ENCODE data around the gene CYP1A1. TPM values are rescaled to one million over a fixed set of nuclear protein-coding genes. Genes with fewer than 3 reads are reported as not detected.

CYP1A1 gene
- total RNA-seq, 1 donor from 2014 or later, result 0.41 TPM

DNA sequence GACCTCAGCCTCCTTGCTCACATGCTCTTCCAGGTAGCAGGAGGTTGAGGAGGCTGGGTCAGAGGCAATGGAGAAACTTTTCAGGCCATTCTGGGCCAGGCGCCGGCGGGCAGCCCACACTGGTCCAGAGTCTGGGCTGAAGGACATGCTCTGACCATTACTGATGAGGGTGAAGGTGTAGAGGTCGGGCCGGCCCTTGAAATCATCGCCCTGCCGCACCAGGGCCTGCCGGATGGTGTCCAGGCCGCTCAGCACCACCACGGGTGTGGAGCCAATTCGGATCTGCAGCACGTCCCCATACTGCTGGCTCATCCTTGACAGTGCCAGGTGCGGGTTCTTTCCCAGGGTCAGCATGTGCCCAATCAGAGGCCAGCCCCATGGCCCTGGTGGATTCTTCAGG is 2.7 kb downstream of the CYP1A1 start:
- Histone ChIP-seq H3K9me3 (replicated peaks) (no peaks in the 10 kb centered on the region), H3K27ac (replicated peaks) (no peak overlapping the region), H3K36me3 (no peaks in the 10 kb centered on the region), H3K4me3 (no peak overlapping the region), H3K4me1 (peaks cover 34% of the 10 kb centered on the region), H3K27me3 (ENCODE audit: low read depth) (no peaks in the 10 kb centered on the region)
- intact Hi-C loops (cut with micrococcal nuclease), result no loop called here
- TF ChIP-seq, protein P1, sequence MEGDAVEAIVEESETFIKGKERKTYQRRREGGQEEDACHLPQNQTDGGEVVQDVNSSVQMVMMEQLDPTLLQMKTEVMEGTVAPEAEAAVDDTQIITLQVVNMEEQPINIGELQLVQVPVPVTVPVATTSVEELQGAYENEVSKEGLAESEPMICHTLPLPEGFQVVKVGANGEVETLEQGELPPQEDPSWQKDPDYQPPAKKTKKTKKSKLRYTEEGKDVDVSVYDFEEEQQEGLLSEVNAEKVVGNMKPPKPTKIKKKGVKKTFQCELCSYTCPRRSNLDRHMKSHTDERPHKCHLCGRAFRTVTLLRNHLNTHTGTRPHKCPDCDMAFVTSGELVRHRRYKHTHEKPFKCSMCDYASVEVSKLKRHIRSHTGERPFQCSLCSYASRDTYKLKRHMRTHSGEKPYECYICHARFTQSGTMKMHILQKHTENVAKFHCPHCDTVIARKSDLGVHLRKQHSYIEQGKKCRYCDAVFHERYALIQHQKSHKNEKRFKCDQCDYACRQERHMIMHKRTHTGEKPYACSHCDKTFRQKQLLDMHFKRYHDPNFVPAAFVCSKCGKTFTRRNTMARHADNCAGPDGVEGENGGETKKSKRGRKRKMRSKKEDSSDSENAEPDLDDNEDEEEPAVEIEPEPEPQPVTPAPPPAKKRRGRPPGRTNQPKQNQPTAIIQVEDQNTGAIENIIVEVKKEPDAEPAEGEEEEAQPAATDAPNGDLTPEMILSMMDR (IDR thresholded peaks at IDR 0.05; ENCODE audit: borderline replicate concordance), result no peak
- no peak for DNase-seq

DNA sequence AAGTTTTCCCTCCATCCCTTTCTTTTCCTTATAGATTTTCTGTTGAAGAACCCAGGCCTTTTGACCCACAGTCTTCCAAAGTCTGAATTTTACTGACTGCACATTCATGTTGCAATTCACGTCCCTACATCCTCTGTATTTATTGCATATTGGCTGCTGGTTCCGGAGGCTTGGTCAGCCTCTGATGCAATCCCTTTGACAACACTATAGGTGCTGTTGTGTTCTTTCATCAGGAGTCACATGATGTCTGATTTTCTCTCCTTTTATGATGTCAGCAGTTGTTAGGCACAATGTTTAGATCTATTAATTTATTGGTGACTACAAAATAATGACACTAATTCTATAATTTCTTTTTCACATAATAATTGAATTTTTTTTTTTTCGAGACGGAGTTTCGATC is 8.7 kb downstream of the CYP1A1 start:
- no peaks in the 10 kb centered on the region for H3K27me3 ChIP-seq (ENCODE audit: low read depth)
- no peak overlapping the region for H3K27ac ChIP-seq (replicated peaks)
- intact Hi-C loops (cut with micrococcal nuclease), result no loop called here
- DNase-seq, result no peak
- no peak overlapping the region for H3K4me3 ChIP-seq
- TF ChIP-seq, protein P1 (IDR thresholded peaks at IDR 0.05; ENCODE audit: borderline replicate concordance), result no peak
- H3K9me3 ChIP-seq (replicated peaks), result no peaks in the 10 kb centered on the region
- no peaks in the 10 kb centered on the region for H3K36me3 ChIP-seq
- H3K4me1 ChIP-seq, result no peaks in the 10 kb centered on the region

DNA sequence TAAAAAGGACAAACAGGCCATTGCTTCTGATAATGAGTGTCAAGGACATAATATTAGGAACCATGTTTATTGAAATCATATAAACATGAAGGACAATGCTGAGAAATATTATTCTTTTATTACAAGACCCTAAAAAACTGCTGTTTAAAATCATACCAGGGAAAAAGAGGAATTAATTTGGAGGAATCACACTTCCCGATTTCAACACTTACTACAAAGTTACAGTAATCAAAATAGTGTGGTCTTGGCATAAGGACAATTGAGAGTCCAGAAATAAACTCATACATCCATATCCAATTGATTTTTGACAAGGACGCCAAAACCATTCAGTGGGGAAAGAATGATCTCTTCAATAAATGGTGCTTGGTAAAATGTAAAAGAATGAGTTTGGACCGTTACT is 13.0 kb downstream of the CYP1A1 start:
- Histone ChIP-seq H3K36me3 (no peaks in the 10 kb centered on the region), H3K9me3 (replicated peaks) (no peaks in the 10 kb centered on the region), H3K4me3 (no peak overlapping the region), H3K27me3 (ENCODE audit: low read depth) (no peaks in the 10 kb centered on the region), H3K27ac (replicated peaks) (no peak overlapping the region), H3K4me1 (no peaks in the 10 kb centered on the region)
- TF ChIP-seq, protein P1 (IDR thresholded peaks at IDR 0.05; ENCODE audit: borderline replicate concordance), result no peak
- no peak for DNase-seq
- intact Hi-C loops (cut with micrococcal nuclease), result no loop called here

DNA sequence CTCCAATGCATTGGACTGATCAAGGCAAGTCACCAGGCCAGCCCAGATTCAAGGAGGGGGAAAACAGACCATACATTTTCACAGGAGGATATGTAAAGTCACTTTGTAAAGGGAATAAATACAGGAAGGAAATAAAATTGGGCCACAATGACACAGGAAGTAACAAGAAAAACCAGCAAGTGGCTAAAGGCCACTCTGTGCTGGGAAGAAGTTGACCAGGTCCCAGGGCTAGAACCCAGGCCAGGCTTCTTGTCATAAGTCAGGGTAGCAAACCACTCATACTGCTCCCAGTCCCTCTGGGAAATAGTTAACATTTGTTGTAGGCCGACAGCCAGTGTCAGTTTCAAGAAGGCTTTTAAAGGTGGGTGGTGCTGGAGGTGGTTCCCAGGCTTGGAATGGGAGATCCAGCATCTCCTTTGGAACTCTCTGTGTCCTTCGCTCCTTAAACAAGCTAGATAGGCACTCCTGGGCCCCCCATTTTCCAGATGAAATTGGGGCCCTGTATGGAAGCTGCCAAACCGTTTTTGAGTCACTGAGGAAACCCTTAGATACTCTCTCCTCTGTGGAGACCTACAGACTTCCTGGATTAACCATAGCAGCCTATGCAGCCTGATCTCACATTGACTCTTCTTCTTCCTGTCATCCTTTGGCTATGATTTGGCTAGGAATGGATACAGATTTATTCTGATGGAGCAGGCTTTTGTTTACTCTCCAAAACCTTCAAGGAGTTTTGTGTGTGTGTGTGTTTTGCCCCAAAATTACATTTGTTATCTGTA is 14.8 kb downstream of the CYP1A1 start:
- H3K27ac ChIP-seq (replicated peaks), result no peak overlapping the region
- H3K27me3 ChIP-seq (ENCODE audit: low read depth), result no peaks in the 10 kb centered on the region
- intact Hi-C loops (cut with micrococcal nuclease), result no loop called here
- TF ChIP-seq, protein P1 (IDR thresholded peaks at IDR 0.05; ENCODE audit: borderline replicate concordance), result no peak
- no peak for DNase-seq
- no peak overlapping the region for H3K4me3 ChIP-seq
- no peaks in the 10 kb centered on the region for H3K9me3 ChIP-seq (replicated peaks)
- H3K36me3 ChIP-seq, result no peaks in the 10 kb centered on the region
- no peaks in the 10 kb centered on the region for H3K4me1 ChIP-seq

DNA sequence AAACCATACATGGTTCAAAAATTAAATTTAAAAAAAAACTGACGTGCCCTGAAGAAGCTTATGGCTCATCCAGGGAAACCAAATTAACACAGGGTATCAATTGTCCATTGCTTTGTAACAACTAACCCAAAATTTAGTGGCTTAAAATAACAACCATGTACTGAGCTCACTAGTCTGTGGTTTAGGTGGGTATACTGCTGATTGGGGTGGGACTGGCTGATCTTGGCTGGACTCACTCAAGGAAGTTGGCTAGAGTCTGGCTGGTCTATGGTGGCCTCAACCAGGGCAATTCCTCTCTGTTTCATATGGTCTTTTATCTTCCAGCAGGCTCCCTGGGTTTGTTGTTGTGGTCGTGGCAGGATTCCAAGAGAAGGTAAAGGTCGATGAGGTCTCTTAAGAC is 15.4 kb downstream of the CYP1A1 start:
- TF ChIP-seq, protein P1 (IDR thresholded peaks at IDR 0.05; ENCODE audit: borderline replicate concordance), result no peak
- intact Hi-C loops (cut with micrococcal nuclease), result no loop called here
- no peaks in the 10 kb centered on the region for H3K9me3 ChIP-seq (replicated peaks)
- H3K36me3 ChIP-seq, result no peaks in the 10 kb centered on the region
- H3K27ac ChIP-seq (replicated peaks), result no peak overlapping the region
- no peak overlapping the region for H3K4me3 ChIP-seq
- no peaks in the 10 kb centered on the region for H3K4me1 ChIP-seq
- H3K27me3 ChIP-seq (ENCODE audit: low read depth), result no peaks in the 10 kb centered on the region
- no peak for DNase-seq

All from left ventricle myocardium inferior (tissue), 1 donor.